ENCODE results near the gene COPS3.

The COPS3 gene

DNA sequence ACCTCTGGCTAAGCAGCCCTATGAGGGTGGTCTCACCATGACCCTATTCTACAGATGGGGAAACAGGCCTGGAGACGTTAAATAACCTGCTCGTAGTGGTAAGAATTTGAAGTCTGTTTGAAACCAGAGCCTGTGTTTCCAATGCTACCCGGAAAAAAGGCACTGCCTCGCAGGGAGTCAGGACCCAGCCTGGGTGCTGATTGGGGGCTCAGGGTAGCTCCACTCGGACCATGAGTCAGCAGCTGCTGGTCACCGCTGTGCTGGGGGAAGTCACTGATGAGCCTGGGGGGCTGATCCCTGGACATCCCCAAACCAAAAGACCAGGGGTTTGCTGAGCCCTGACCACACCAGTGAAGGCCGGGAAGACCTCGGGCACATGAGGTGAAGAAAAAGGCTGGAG is 65.5 kb downstream of the COPS3 start:
- no peak for TF ChIP-seq TAF1 (IDR thresholded peaks at IDR 0.05; ENCODE audit: low read depth, low read length)
- TF ChIP-seq PAX5 (IDR thresholded peaks at IDR 0.05; ENCODE audit: insufficient read depth, low read length, severe bottlenecking): no peak
- DNase-seq (ENCODE audit: insufficient read length, low spot score): no peak
- no peak for FAIRE-seq

DNA sequence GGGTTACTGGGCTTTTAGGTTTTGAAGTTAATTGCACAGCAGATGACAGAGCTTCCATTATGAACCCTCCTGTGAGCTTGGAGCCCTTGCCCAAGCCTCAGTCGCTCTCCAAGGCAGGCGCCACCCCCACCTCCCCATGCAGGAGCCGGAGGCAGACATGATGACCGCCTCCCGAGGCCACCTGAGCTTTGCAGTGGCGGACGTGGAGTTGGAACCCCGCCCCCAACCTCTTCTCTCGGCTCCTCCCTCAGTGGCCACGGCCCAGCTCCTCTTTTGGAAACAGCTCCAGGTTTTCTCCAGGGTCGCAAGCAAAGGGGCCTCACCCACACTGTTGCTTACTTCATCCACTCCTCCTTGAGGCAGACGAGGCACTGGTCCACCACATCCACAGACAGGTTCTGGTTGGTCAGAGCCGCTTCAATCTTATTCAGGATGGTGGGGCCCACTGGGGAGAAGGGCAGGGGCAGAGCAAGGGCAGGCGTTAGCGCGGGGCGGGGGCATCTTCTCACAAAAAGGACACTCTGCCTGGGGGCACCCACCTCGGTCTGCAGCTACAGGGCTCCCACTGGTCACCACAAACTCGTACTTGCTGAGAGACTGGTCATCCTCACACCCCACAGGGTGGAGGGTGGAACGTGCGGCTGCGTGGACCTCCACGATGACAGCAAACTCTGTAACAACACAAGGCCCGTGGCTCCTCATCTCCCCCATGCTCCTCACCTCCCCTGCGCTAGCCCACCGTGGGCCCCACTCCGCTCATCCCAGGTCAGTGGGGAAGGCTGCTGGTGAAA is 66.2 kb downstream of the COPS3 start:
- no peak for DNase-seq (ENCODE audit: insufficient read length, low spot score)
- TF ChIP-seq POLR2A (IDR thresholded peaks at IDR 0.05; ENCODE audit: low read depth, low read length) (no peak), PAX5 (IDR thresholded peaks at IDR 0.05; ENCODE audit: insufficient read depth, low read length, severe bottlenecking) (no peak), POLR2AphosphoS5 (IDR thresholded peaks at IDR 0.05; ENCODE audit: low read depth, low read length) (no peak), TAF1 (IDR thresholded peaks at IDR 0.05; ENCODE audit: low read depth, low read length) (no peak), SPI1 (IDR thresholded peaks at IDR 0.05; ENCODE audit: low read depth, low read length) (no peak), POU2F2 (IDR thresholded peaks at IDR 0.05; ENCODE audit: low read depth, low read length) (no peak)
- no peak for FAIRE-seq

GRCh38 chr17:17213775-17214174 is 67.3 kb downstream of the COPS3 start:
- DNase-seq (ENCODE audit: insufficient read length, low spot score): no peak
- TF ChIP-seq TAF1 (IDR thresholded peaks at IDR 0.05; ENCODE audit: low read depth, low read length) (no peak), POLR2A (IDR thresholded peaks at IDR 0.05; ENCODE audit: low read depth, low read length) (no peak), POU2F2 (IDR thresholded peaks at IDR 0.05; ENCODE audit: low read depth, low read length) (no peak), PAX5 (IDR thresholded peaks at IDR 0.05; ENCODE audit: insufficient read depth, low read length, severe bottlenecking) (no peak), SPI1 (IDR thresholded peaks at IDR 0.05; ENCODE audit: low read depth, low read length) (no peak), POLR2AphosphoS5 (IDR thresholded peaks at IDR 0.05; ENCODE audit: low read depth, low read length) (no peak)
- no peak for FAIRE-seq

DNA sequence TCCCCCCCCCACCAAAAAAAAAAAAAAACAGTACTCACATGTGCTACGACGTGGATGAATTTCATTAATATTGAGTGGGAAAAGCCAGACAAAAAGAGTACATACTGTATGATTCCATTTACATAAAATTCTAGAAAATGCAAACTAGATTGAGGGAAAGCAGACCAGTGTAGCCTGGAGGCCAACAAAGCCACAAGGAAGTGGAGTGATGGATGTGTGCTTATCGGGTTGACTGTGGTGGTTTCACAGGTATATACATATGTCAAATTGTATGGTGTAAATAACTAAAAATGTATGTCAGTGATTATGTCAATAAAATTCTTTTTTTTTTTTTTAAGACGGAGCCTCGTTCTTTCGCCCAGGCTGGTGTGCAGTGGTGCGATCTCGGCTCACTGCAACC is 73.0 kb downstream of the COPS3 start:
- TF ChIP-seq POLR2A (IDR thresholded peaks at IDR 0.05; ENCODE audit: low read depth, low read length) (no peak), SPI1 (IDR thresholded peaks at IDR 0.05; ENCODE audit: low read depth, low read length) (no peak), PAX5 (IDR thresholded peaks at IDR 0.05; ENCODE audit: insufficient read depth, low read length, severe bottlenecking) (no peak), TAF1 (IDR thresholded peaks at IDR 0.05; ENCODE audit: low read depth, low read length) (no peak), POU2F2 (IDR thresholded peaks at IDR 0.05; ENCODE audit: low read depth, low read length) (no peak), POLR2AphosphoS5 (IDR thresholded peaks at IDR 0.05; ENCODE audit: low read depth, low read length) (no peak)
- FAIRE-seq: no peak

GRCh38 chr17:17206913-17207335 is 74.1 kb downstream of the COPS3 start:
- no peak for TF ChIP-seq PAX5 (IDR thresholded peaks at IDR 0.05; ENCODE audit: insufficient read depth, low read length, severe bottlenecking)
- no peak for TF ChIP-seq POLR2AphosphoS5 (IDR thresholded peaks at IDR 0.05; ENCODE audit: low read depth, low read length)
- no peak for TF ChIP-seq SPI1 (IDR thresholded peaks at IDR 0.05; ENCODE audit: low read depth, low read length)
- no peak for TF ChIP-seq TAF1 (IDR thresholded peaks at IDR 0.05; ENCODE audit: low read depth, low read length)
- no peak for TF ChIP-seq POLR2A (IDR thresholded peaks at IDR 0.05; ENCODE audit: low read depth, low read length)
- DNase-seq (ENCODE audit: insufficient read length, low spot score): no peak
- FAIRE-seq: no peak

More for the DNA sequence above, 73.0 kb downstream of the COPS3 start:
- no peak for DNase-seq (ENCODE audit: insufficient read length, low spot score)

GRCh38 chr17:17206124-17206912 is 74.7 kb downstream of the COPS3 start, which contains the start of gene PLD6:
Gene PLD6 (minus strand): TSS chr17:17206333. CDS start chr17:17206286, 47 bp downstream.
- peak; percentile 92 for DNase-seq (ENCODE audit: insufficient read length, low spot score)

GRCh38 chr17:17205368-17206123 is 75.5 kb downstream of the COPS3 start:
- DNase-seq (ENCODE audit: insufficient read length, low spot score) (peak; percentile 87), FAIRE-seq (no peak)
- TF ChIP-seq POU2F2 (IDR thresholded peaks at IDR 0.05; ENCODE audit: low read depth, low read length) (no peak), SPI1 (IDR thresholded peaks at IDR 0.05; ENCODE audit: low read depth, low read length) (no peak), POLR2AphosphoS5 (IDR thresholded peaks at IDR 0.05; ENCODE audit: low read depth, low read length) (peak; percentile 39; the same call in 1 of the 2 replicates), TAF1 (IDR thresholded peaks at IDR 0.05; ENCODE audit: low read depth, low read length) (peak; percentile 42; the same call in 1 of the 2 replicates)

More at GRCh38 chr17:17206124-17206912, 74.7 kb downstream of the COPS3 start, which contains the start of gene PLD6:
- no peak for TF ChIP-seq SPI1 (IDR thresholded peaks at IDR 0.05; ENCODE audit: low read depth, low read length)
- peak; percentile 78 for TF ChIP-seq PAX5 (IDR thresholded peaks at IDR 0.05; ENCODE audit: insufficient read depth, low read length, severe bottlenecking)
- peak; percentile 66 for TF ChIP-seq POLR2AphosphoS5 (IDR thresholded peaks at IDR 0.05; ENCODE audit: low read depth, low read length)
- peak; percentile 100 for FAIRE-seq

GRCh38 chr17:17204635-17205231 is 76.3 kb downstream of the COPS3 start:
- TF ChIP-seq TAF1 (IDR thresholded peaks at IDR 0.05; ENCODE audit: low read depth, low read length) (no peak), SPI1 (IDR thresholded peaks at IDR 0.05; ENCODE audit: low read depth, low read length) (no peak), POLR2A (IDR thresholded peaks at IDR 0.05; ENCODE audit: low read depth, low read length) (no peak), POU2F2 (IDR thresholded peaks at IDR 0.05; ENCODE audit: low read depth, low read length) (no peak), PAX5 (IDR thresholded peaks at IDR 0.05; ENCODE audit: insufficient read depth, low read length, severe bottlenecking) (no peak), POLR2AphosphoS5 (IDR thresholded peaks at IDR 0.05; ENCODE audit: low read depth, low read length) (no peak)
- DNase-seq (ENCODE audit: insufficient read length, low spot score) (no peak), FAIRE-seq (no peak)
